Heart left ventricle (tissue), 13 donors: ENCODE results near the gene ANAPC1.
"Not testable (repeated sequence)": the region's sequence is repeated elsewhere in the genome, so short reads cannot be mapped to it uniquely, and the experiment has no call there.

Experiments
- CTCF ChIP-seq, 12 donors: fragments of 200-600 bp; sonication (generic) in 4 of 12; IDR thresholded peaks; one replicate each; pipeline versions ENCODE4 v1.5.0 to v1.8.0; 2018 to 2022; ENCODE audit warnings: antibody characterized with exemption in 12 of 12, mild to moderate bottlenecking in 5 of 12
- POLR2A ChIP-seq, 2 donors: fragments of 450-650 bp; IDR thresholded peaks; one replicate each; pipeline ENCODE4 v1.6.1; 2017; ENCODE audit warnings: antibody characterized with exemption in 2 of 2, mild to moderate bottlenecking in 2 of 2, moderate library complexity in 2 of 2
- donor health status: ischemic (EF 13 %, LVEDD 7.1; RV severe dilation, severe dysfunction).
- donor health status: DM: no; HTN: yes; CAD: no.
- donor health status: DM: no; HTN: no; CAD: no.
- donor health status: ischemic (EF 25% LVEDD 6.9; RV normal size, moderate dysfunction).
- donor health status: ischemic (EF 25% LVEDD 5.7; RV mildly dilated, moderate dysfunction).
- donor health status: ischemic (EF 35%, LVEDD 5.7; RV mildly dilated, moderate dysfunction).
- donor health status: nonischemic (EF 11% LVEDD 7.7; RV severe dilation, severe dysfunction).
- donor health status: DM: yes; HTN: yes; CAD: no.
- donor health status: PGD.
- donor health status: ischemic (EF 29% LVEDD 5.4; RV normal size, mild dysfunction).
- donor health status: nonischemic (EF 23%, LVEDD 6.1; RV moderate dilation, normal function).

- not testable (repeated sequence) for TF ChIP-seq POLR2A (IDR thresholded peaks at IDR 0.05)
- TF ChIP-seq CTCF (IDR thresholded peaks at IDR 0.05) = peak; percentile 41 to 64 (median 54)
These were observed 136.4 kb downstream of the ANAPC1 start for GRCh38 chr2:111747410-111748115.
